HEK293T (cell line): ENCODE results near the gene AP5S1.

Experiments used
- BHLHE40 ChIP-seq: fragments of 450-650 bp; IDR thresholded peaks from 2 replicates; pipeline ENCODE4 v1.6.1; 2016; ENCODE audit warnings: mild to moderate bottlenecking, moderate library complexity, borderline replicate concordance
- ELF4 ChIP-seq: fragments of 450-650 bp; IDR thresholded peaks from 2 replicates; pipeline ENCODE4 v1.6.1; 2017; ENCODE audit warnings: antibody characterized with exemption
- FOXA1 ChIP-seq: fragments of 450-650 bp; IDR thresholded peaks from 2 replicates; pipeline ENCODE4 v1.6.1; 2016; ENCODE audit warnings: mild to moderate bottlenecking
- FOXK2 ChIP-seq: fragments of 450-650 bp; IDR thresholded peaks from 2 replicates; pipeline ENCODE4 v1.6.1; 2016; ENCODE audit warnings: mild to moderate bottlenecking
- FOXM1 ChIP-seq: fragments of 450-650 bp; IDR thresholded peaks from 2 replicates; pipeline ENCODE4 v1.6.1; 2017; ENCODE audit warnings: mild to moderate bottlenecking, borderline replicate concordance
- LEF1 ChIP-seq: fragments of 450-650 bp; IDR thresholded peaks from 2 replicates; pipeline ENCODE4 v1.6.1; 2017; ENCODE audit warnings: mild to moderate bottlenecking, borderline replicate concordance
- NFRKB ChIP-seq: fragments of 450-650 bp; IDR thresholded peaks from 2 replicates; pipeline ENCODE4 v1.6.1; 2016; ENCODE audit warnings: mild to moderate bottlenecking, moderate library complexity
- SP1 ChIP-seq: fragments of 450-650 bp; IDR thresholded peaks from 2 replicates; pipeline ENCODE4 v1.6.1; 2017
- SUZ12 ChIP-seq: fragments of 450-650 bp; IDR thresholded peaks from 2 replicates; pipeline ENCODE4 v1.6.1; 2016; ENCODE audit warnings: mild to moderate bottlenecking
- ZNF384 ChIP-seq: fragments of 450-650 bp; IDR thresholded peaks from 2 replicates; pipeline ENCODE4 v1.6.1; 2016
- TF ChIP-seq, protein P1 (sequence below): fragments of 450-650 bp; IDR thresholded peaks from 2 replicates; pipeline ENCODE4 v1.6.1; 2016

DNA sequence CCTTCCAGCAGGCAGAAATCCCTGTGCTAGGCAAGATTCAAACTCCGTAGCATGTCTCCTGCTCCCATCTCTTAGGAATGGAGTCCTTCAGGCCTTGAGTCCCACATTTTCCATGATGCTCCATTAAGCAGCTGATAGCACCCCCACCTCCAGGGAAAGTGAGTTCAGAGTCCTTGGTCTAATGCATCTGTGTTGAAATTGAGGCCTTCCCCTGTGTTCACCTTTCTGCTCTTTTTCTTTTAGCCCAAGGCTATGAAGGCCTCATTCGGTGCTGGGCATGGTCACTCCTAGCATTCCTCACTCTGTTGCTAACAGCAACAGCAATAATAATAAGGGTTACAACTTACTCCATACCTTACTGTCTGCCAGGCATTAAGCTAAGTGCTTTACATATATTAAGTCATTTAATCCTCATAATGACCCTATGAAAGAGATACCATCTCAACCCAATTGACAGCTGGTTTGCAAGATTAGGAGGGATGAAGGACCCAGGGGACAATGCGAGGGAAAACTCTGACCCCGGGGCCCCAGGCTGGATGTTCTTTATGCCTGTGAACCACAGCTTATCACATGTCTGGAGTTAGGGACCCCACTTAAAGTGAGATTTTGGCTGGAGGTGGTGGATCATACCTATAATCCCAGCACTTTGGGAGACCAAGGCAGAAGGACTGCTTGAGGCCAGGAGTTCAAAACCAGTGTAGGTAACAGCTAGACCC is 51.4 kb downstream of the AP5S1 start:
- TF ChIP-seq SP1, result no peak
- no peak for TF ChIP-seq FOXA1
- no peak for TF ChIP-seq ZNF384
- no peak for TF ChIP-seq FOXK2
- no peak for TF ChIP-seq FOXM1
- TF ChIP-seq, protein P1, sequence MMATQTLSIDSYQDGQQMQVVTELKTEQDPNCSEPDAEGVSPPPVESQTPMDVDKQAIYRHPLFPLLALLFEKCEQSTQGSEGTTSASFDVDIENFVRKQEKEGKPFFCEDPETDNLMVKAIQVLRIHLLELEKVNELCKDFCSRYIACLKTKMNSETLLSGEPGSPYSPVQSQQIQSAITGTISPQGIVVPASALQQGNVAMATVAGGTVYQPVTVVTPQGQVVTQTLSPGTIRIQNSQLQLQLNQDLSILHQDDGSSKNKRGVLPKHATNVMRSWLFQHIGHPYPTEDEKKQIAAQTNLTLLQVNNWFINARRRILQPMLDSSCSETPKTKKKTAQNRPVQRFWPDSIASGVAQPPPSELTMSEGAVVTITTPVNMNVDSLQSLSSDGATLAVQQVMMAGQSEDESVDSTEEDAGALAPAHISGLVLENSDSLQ, result no peak
- TF ChIP-seq ELF4, result no peak
- TF ChIP-seq NFRKB, result no peak
- no peak for TF ChIP-seq LEF1
- no peak for TF ChIP-seq BHLHE40
- no peak for TF ChIP-seq SUZ12
